ENCODE results near the gene PHRF1.

Gene PHRF1

DNA sequence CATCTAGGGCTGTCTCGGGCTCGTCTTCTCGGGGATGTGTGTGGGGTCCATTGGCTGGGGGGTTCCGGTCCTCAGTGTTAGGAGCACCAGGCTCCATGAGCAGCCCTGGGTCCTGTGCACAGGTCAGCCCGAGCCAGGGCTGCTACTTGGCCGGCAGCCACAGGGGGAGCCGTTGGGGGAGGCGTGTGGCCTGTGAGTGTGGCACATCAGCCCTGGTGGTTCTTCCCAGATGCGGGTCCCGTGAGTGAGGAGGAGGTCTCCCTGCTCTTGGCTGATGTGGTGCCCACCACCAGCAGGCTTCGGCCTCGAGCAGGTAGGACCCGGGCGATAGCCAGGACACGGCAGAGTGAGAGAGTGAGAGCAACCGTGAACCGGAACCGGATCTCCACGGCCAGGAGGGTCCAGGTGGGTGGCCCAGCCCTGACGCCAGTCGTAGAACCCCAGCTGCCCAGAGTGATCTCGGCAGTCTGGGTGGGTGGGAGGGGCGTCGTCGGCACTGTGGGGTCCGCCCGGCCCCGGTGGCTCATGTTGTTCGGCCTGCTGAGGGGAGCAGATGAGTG, 21.0 kb downstream of the PHRF1 start:
- no peak for DNase-seq

DNA sequence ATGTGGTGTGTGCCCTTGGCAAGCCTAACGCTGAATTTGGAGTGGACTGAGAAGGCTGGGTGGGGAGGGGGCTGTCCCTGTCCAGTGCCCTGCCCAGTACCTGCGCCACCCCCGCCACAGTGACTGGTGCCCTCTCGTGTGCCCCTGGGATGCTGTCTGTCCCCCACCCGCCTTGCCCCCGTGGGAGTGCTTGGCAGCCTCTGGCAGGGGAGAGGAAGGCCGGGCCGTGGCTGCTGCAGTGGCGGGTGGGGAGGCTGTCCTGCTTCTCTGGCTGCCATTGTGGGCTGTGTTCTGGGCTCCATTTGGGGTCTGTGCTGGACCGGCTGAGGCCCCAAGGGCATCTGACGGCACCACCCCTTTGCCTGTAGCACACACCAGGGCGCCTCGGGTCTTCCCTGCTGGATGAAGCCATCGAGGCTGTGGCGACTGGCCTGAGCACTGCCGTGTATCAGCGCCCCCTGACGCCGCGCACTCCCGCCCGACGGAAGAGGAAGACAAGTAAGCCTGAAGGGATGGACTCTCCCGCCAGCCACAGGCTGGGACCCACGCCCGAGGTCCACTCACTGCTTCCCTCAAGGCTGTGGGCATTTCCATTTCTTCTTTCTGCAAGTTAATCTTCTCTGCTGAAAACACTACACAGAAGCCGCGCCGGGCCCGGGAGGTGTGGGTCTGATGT, 21.9 kb downstream of the PHRF1 start:
- no peak for DNase-seq

DNA sequence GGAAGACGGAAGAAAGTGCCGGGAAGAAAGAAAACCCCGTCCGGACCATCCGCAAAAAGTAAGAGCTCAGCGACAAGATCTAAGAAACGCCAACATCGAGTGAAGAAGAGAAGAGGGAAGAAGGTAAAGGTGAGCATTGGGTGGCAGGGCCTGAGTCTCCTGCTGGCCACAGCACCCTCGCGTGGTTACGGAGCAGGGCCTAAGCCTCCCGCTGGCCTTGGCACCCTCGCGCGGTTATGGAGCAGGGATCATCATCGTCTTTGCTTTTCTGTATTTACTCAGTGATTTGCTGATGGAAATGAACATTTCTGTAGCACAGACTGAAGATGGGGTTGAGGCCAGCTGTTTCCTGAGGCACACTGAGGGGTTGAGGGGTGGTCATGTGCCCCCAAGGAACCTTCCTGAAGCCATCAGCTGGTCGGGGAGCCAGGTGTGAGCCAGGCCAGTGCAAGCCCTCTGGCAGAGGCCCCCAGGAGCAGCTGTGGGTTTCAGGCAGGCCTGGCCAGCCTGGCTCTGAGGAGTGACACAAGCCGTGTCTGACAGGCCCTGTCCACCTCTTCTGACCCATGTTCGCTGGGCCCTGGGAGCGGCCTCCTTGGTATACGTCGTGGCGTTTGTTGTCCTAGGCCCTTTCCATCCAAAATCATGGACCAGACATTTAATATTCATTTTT, 25.4 kb downstream of the PHRF1 start:
- DNase-seq: no peak

DNA sequence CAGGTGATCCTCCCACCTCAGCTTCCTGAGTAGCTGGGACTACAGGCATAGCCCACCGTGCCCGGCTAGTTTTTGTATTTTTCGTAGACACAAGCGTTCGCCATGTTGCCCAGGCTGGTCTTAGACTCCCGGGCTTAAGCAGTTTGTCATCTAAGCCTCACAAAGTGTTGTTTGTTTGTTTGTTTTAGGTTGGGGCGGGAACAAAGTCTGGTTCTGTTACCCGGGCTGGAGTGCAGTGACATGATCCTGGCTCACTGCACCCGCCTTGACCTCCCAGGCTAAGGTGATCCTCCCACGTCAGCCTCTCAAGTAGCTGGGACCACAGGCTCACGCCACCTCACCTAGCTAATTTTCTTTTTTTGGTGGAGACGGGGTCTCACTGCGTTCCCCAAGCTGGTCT, 26.9 kb downstream of the PHRF1 start:
- no peak for DNase-seq

DNA sequence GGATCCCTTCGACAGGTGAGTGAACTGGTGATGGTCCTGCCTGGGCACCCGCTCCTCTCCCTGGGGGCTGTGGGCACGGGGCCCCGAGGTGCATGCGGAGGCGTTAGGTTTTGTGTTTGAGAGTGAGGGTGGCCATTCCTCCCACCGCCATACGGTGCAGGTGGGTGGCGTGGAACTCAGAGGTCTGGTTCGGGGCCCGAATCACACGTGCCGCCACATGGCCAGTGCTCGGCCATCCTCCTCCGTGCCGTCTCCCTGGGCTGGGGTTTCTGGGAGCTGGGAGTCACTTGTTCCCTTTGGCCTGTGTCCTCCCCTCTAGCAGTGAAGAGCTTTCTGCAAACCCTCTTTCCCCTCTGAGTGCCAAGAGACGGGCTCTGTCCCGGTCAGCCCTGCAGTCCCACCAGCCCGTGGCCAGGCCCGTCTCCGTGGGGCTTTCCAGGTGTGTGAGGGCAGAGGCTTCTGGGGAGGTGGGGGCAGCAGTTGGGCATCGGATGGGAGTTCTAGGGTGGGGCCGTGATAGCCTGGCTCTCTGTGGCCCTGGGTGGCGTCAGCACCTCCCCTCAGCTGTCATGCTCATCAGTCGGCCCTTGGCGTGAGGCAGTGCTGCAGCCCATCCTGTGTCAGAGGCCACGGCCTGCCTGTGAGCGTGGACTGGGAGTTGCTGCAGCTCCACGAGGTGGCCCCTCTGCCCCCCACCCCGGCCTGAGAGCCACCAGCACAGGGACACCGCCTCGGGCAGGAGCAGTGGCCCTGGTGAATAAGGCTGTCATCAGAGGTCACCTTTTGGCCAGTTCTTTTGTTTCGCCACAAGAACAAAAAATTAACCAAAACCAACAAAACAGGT, 29.2 kb downstream of the PHRF1 start:
- DNase-seq: no peak

DNA sequence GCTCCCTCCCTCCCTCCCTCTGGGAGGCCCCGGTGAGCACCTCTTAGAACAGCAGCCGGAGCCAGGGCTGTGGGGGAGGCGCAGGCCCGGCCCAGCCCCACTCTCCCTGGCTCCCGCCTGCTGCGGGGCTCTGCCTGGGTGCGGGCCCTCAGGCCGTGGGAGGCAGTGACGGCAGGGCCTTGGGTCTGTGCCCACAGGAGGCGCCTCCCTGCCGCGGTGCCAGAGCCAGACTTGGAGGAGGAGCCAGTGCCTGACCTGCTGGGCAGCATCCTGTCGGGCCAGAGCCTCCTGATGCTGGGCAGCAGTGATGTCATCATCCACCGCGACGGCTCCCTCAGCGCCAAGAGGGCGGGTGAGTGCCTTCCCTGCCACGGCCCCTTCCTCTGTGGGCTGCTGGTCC, 30.0 kb downstream of the PHRF1 start:
- no peak for DNase-seq

DNA sequence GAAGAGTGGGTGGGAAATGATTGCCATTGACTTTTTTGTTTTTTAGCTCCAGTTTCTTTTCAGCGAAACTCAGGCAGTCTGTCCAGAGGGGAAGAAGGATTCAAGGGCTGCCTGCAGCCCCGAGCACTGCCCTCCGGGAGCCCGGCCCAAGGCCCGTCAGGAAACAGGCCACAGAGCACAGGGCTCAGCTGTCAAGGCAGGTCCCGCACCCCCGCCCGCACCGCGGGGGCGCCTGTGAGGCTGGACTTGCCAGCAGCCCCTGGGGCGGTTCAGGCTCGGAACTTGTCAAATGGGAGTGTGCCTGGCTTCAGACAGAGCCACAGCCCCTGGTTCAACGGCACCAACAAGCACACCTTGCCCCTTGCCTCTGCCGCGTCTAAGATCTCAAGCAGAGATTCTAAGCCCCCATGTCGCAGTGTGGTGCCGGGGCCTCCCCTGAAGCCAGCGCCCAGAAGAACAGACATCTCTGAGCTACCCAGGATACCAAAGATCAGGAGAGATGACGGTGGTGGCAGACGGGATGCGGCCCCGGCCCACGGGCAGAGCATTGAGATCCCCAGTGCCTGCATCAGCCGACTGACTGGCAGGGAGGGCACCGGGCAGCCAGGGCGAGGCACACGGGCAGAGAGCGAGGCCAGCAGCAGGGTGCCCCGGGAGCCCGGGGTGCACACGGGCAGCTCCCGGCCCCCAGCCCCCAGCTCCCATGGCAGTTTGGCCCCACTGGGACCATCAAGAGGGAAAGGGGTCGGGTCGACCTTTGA, 30.9 kb downstream of the PHRF1 start:
- DNase-seq: no peak

DNA sequence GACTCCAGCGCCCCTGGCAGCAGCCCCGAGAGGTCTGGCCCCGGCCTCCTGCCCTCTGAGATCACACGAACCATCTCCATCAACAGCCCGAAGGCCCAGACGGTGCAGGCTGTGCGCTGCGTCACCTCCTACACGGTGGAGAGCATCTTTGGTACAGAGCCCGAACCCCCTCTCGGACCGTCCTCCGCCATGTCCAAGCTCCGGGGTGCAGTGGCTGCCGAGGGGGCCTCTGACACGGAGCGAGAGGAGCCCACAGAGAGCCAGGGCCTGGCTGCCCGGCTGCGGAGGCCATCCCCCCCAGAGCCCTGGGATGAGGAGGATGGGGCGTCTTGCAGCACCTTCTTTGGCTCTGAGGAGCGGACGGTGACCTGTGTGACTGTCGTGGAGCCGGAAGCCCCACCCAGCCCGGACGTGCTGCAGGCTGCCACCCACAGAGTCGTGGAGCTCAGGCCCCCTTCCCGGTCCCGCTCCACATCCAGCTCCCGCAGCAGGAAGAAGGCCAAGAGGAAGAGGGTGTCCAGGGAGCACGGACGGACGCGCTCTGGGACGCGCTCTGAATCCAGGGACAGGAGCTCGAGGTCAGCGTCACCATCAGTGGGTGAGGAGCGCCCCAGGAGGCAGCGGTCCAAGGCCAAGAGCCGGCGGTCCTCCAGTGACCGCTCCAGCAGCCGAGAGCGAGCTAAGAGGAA, 31.8 kb downstream of the PHRF1 start:
- DNase-seq: no peak

DNA sequence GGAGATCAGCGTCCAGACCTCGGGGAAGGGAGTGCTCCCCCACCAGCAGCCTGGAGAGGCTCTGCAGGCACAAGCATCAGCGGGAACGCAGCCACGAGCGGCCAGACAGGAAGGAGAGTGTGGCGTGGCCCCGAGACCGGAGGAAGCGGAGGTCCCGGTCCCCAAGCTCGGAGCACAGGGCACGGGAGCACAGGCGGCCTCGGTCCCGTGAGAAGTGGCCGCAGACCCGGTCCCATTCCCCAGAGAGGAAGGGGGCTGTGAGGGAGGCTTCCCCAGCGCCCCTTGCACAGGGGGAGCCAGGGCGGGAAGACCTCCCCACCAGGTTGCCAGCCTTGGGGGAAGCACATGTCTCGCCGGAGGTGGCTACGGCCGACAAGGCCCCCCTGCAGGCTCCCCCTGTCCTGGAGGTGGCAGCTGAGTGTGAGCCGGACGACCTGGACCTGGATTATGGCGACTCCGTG, 32.6 kb downstream of the PHRF1 start:
- DNase-seq: no peak

DNA sequence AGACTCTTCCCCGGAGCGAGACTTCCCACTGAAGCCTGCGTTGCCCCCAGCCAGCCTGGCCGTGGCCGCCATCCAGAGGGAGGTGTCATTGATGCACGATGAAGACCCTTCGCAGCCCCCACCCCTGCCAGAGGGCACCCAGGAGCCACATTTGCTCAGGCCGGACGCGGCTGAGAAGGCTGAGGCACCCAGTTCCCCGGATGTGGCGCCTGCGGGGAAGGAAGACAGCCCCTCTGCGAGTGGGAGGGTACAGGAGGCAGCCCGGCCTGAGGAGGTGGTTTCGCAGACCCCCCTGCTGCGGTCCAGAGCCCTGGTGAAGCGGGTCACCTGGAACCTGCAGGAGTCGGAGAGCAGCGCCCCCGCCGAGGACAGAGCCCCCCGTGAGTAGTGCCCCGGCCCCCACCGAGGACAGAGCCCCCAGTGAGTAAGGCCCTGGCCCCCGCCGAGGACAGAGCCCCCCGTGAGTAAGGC, 33.1 kb downstream of the PHRF1 start:
- no peak for DNase-seq

DNA sequence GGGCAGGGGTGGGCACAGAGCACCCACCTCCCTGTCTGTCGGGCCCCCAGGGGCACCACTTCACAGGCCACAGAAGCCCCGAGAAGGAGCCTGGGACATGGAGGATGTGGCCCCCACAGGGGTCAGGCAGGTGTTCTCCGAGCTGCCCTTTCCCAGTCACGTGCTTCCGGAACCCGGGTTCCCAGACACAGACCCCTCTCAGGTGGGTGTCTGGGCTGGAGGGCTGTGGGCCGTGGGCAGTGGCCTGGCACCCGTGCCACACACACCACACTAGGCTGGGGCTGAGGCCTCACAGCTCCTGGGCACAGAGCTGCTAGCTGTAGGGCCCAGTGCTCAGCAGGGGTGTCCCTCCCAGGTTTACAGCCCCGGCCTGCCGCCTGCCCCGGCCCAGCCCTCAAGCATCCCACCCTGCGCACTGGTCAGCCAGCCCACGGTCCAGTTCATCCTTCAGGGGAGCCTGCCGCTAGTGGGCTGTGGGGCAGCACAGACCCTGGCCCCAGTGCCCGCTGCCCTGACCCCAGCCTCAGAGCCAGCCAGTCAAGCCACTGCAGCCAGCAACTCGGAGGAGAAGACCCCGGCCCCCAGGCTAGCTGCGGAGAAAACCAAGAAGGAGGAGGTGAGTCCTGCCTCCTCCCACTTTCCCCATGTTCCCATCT, 34.0 kb downstream of the PHRF1 start:
- no peak for DNase-seq

DNA sequence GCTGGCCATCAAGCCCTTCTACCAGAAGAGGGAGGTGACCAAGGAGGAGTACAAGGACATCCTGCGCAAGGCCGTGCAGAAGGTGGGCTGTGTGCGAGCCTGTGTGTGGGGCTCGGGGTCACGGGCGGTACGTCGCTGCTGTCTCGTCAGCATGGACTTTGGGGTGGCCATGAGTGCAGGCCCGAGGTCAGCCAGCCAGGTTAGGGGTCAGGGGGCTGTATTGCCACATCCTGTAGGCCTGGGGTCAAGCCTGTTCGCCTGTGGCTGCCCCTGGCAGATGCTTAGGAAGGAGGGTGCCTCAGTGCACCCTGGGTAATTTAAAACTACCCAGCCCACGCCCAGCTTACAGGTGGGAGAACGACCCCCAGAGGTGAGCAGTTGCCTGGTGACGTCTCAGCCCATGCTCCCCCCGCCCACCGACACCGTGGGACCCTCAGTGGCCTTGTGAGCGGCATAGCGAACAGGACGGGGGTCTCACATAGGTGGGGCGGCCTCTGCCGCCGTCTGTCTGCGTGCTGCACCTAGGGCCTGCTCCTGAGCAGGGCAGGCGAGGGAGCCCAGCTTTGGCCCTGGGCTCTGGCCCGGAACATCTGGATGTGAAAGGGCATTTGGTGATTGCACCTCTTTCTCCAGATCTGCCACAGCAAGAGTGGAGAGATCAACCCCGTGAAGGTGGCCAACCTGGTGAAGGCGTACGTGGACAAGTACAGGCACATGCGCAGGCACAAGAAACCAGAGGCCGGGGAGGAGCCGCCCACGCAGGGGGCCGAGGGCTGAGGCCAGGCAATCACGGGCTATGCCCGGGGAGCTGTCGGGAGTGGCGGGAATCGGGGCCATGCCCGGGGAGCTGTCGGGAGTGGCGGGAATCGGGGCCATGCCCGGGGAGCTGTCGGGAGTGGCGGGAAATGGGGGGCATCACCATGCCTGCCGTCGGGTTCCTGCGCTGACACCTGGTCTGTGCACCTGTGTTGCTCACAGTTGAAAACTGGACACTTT, 35.0 kb downstream of the PHRF1 start:
- no peak for DNase-seq

DNA sequence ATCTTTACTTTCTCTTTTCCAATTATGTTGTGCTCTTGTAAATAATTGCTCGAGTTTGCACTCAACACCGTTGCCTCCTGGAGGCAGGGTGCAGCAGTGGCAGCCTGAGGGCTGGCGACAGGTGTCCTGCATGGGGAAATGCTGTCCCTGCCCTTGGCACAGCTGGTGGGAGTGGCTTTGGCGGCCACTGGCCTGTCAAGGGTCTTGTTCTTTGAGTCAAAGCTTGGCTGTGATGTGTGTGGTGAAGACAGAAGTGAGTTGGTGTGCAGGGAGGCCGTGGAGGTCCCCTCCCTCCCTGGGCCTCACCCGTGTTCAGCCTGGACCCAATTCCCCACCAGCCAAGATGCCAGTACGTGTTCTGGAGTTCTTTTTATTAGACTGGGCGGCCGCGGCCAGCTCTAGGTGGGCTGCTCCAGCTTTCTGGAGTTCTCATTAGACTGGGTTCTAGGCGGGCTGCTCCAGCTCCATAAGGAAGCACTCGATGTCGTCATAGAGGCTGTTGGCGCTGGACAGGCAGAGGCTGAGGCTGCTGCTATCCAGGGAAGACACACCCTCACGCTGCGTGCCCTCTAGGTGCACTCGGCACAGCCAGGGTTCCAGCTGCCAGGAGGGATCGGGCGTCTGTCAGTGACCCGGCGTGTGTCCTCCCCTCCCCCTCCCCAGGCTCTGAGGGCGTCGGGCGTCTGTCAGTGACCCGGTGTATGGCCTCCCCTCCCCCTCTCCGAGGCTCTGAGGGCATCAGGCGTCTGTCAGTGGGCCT, 36.1 kb downstream of the PHRF1 start:
- DNase-seq: peak in 1 of 2 donors; percentile 3

DNA sequence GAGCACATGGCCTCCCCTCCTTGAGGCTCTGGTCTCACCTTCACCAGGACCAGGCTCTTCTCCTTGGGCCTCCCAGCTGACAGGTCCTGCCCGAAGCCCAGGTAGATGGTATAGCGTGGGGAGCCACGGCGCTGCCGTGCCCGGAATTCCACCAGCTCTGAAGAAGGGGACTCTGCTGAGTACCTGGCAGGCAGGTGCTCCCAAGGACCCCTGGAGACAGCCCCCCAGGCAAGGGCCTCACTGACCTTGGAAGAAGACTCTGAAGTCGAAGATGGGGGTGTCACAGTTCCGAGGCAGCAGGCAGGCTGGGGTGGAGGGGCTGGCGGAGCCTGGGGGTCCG, 36.7 kb downstream of the PHRF1 start:
- DNase-seq: no peak

DNA sequence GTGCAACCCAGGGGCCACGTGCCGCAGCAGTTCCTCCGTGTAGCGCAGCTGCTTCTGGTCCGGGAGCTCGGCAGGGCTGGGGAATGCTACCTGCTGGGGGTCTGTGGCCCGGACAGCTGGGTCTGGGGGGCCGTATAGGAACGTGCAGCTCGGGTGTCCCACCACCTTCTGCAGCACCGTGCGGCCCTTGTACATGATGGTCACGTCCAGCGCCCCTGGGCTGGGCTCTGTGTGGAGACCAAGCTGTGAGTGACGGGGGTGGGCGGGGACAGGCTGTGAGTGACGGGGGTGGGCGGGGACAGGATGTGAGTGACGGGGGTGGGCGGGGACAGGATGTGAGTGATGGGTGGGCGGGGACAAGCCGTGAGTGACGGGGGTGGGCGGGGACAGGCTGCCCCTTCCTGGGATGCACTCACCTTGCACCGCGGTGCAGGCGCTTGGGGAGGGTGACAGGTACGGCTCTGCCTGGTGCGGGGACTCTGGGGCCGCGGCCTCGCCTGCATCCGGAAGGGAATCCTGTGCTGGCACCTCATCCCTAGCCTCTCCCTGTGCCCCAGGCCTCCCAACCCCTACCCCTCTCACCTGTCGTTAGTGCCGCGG, 37.2 kb downstream of the PHRF1 start:
- peak; percentile 32 to 74 for DNase-seq

DNA sequence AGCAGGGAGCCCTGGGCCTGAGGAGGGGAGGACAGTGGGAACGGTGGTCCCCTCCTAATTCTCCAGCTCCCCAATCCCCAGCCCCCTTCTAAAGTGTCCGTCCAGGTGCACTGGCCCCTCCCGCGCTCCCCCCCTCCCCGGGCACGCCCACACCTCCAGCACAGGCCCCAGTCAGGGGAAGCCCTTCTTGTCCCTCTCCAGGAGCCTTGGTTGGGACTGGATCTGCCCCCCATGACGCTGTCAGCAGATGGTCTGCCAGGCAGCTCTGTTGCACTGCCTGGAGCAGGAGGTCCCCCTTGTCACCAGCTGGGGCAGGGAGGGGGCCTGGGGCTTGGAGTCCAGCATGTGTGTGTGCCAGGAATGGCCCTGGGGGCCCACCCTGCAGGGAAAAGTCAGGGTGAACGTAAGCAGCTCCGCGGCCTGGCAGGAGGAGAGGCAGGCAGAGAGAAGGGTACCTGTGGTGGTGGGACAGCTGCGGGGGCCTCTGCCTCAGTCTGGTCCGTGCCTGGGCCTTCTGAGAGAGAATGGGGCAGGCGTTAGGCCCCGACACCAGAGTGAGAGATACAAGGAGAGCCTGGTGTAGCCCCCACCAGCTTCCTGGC, 37.9 kb downstream of the PHRF1 start:
- DNase-seq: no peak

DNA sequence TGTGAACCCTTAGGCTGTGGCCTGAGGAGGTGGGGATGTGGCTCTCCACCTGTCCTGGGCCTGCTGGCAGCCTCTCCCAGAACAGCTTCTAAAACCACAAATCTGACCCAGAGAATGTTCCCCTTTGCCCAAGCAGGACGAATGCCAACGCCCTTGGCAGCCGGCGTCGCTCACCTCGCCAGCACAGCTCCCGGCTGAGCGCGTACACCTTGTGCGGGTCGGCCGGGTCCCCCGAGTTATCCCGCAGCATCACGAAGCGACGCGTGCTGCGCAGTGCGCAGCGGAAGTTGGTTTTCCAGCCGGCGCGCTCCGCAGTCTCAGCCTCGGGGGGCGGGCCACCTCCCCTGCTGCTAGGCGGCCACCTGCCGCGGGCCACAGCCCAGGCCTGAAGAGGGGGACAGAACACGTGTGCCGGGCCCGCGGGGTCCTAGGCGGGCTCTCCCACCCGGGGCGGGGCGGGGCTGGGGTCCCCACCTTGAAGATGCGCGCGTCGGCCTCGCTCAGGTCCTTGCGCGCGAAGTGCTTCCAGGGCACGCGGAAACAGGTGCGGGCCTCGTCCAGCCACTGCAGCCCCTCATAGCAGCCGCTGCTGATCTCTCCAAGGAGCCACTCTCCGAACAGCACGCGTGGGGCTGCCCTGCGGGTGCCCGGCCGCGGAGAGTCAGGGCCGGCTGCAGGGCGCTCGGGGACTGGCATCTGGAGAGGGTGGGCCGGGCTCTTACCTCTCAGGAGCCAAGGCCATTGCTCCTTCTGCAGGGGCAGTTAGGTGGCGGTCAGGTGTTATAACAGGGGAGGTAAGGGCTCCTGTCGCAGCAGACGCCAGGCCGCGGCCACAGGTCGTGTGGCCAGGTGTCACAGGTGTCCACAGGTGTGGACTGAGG, 38.6 kb downstream of the PHRF1 start:
- no peak for DNase-seq

Data from inflammatory macrophage (primary cell).